GM12801 (cell line): Measurements from ENCODE around the gene TAPBP.

Source experiments
- TF ChIP-seq, protein P1 (sequence below): IDR thresholded peaks from one replicate; pipeline ENCODE4 v1.5.1; 2011; ENCODE audit warnings: control low read depth; ENCODE audit not compliant: insufficient read length; ENCODE audit errors: extremely low read depth

The TAPBP gene

DNA sequence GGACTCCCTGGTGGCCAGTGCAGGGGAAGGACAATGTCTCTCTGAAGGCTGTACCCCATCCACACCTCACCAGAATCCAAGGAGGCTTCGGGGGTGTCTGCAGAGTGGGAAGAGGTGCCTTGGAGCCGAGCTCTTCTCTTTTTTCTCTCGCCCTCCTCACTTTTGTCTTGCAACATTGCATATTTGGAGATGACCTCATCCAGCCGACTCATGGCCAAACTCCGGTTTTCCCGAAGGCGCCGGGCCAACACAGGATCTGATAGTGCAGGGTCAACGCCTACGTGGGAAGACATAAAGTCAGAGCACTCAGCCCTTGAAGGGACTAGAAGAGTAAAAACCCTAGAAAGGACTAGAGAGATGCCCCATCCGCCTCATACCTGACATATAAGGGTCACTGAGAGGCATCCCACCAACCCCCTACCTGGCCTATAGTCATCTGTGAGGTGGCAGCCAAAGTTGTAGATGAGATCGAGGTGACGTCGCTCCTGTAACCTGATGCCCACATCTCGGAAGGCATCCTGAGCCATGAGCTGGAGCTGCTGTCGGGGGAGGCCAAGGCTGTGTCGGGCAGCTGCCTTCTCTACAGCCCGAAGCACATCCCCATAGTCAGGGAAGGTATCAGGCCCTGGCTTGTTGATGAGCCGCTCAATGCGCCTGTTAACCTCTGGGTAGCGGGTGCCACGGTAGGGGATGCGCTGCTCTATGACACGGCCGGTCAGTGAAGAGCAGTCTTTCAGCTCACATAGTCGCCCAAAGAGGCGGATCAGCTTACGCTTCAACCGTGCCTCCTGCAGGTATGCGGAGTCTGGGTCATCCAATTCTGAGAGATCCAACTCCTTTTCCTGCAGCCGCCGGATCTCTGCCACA lies 6.7 kb upstream of the TAPBP start:
- TF ChIP-seq, protein P1, sequence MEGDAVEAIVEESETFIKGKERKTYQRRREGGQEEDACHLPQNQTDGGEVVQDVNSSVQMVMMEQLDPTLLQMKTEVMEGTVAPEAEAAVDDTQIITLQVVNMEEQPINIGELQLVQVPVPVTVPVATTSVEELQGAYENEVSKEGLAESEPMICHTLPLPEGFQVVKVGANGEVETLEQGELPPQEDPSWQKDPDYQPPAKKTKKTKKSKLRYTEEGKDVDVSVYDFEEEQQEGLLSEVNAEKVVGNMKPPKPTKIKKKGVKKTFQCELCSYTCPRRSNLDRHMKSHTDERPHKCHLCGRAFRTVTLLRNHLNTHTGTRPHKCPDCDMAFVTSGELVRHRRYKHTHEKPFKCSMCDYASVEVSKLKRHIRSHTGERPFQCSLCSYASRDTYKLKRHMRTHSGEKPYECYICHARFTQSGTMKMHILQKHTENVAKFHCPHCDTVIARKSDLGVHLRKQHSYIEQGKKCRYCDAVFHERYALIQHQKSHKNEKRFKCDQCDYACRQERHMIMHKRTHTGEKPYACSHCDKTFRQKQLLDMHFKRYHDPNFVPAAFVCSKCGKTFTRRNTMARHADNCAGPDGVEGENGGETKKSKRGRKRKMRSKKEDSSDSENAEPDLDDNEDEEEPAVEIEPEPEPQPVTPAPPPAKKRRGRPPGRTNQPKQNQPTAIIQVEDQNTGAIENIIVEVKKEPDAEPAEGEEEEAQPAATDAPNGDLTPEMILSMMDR, result no peak

GRCh38 chr6:33319939-33320314 lies 6.0 kb upstream of the TAPBP start:
- TF ChIP-seq, protein P1, result no peak

GRCh38 chr6:33318426-33319073 lies 4.7 kb upstream of the TAPBP start:
- TF ChIP-seq, protein P1, result no peak

- TF ChIP-seq, protein P1, result no peak
Observed at GRCh38 chr6:33317669-33318425, 4.0 kb upstream of the TAPBP start, which contains the start of gene ZBTB22. TSS of gene ZBTB22 (minus strand) at chr6:33317744. CDS start at chr6:33316916, 828 bp downstream.

- TF ChIP-seq, protein P1, result no peak
Observed at GRCh38 chr6:33317419-33317668, 3.5 kb upstream of the TAPBP start.

DNA sequence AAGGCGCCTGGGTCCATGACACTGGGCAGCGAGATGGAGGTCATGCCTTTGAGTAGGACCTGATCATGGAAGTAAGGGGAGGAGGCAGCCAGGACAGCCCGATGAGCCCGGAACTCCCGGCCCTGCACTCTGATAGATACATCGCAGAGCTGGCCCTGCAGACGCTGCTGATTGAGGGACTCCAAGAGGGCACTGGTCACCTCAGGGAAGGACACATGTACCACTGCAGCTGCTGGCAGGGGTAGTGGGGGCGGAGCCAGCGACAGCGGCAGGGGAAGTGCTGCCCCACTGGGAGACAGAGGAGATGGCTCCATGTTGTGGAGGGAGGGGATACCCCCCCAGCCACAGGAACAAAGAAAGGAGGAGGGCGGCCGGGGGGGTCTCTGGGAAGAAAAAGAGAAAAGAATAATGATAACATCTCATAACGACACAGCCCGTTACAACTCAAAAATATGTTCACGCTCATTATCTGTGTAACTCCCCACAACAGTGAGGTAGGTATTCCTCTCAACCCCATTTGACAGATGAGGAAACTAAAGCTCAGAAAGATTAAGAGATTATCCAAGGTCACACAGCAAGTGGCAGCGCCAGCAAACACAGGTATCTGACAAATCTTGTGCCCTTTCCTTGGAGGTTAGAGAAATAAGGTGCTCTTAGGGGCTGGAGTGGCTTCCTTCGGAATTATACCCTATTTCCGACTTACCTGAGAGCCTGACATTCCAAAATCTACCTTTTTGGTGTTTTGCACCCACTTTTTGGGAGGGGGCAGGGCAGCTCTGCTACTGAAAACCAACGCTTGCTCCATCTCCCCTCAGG lies 2.9 kb upstream of the TAPBP start:
- TF ChIP-seq, protein P1, result no peak
